PFSK-1 (cell line): ENCODE measurements around the gene ARHGAP8.

ENCODE experiments used
- FOXP2 ChIP-seq: optimal IDR thresholded peaks from 2 replicates; pipeline ENCODE3; 2011; ENCODE audit warnings: borderline replicate concordance, control low read depth, inconsistent platforms; ENCODE audit not compliant: insufficient read depth; ENCODE audit errors: extremely low read length, extremely low read depth
- POLR2AphosphoS5 ChIP-seq: IDR thresholded peaks from 2 replicates; pipeline ENCODE4 v1.6.1; 2012; ENCODE audit warnings: low read depth, mild to moderate bottlenecking, control low read depth, low read length, moderate library complexity
- SIN3A ChIP-seq: IDR thresholded peaks from 2 replicates; pipeline ENCODE4 v1.6.1; 2012; ENCODE audit warnings: mild to moderate bottlenecking, low read length, moderate library complexity, borderline replicate concordance; ENCODE audit not compliant: insufficient read depth
- TAF1 ChIP-seq: IDR thresholded peaks from 2 replicates; pipeline ENCODE4 v1.6.1; 2012; ENCODE audit warnings: low read length, control low read depth, borderline replicate concordance; ENCODE audit not compliant: insufficient read depth
- TF ChIP-seq, protein P1 (sequence below), 2 experiments: IDR thresholded peaks; 2 replicates each; pipeline versions ENCODE4 v1.6.1 to v1.8.0; 2011 to 2012; ENCODE audit warnings: low read depth in 2 of 2, low read length in 2 of 2, control low read depth in 1 of 2, inconsistent platforms in 1 of 2, mild to moderate bottlenecking in 1 of 2, moderate library complexity in 1 of 2; ENCODE audit not compliant: insufficient read depth in 1 of 2

Gene ARHGAP8

DNA sequence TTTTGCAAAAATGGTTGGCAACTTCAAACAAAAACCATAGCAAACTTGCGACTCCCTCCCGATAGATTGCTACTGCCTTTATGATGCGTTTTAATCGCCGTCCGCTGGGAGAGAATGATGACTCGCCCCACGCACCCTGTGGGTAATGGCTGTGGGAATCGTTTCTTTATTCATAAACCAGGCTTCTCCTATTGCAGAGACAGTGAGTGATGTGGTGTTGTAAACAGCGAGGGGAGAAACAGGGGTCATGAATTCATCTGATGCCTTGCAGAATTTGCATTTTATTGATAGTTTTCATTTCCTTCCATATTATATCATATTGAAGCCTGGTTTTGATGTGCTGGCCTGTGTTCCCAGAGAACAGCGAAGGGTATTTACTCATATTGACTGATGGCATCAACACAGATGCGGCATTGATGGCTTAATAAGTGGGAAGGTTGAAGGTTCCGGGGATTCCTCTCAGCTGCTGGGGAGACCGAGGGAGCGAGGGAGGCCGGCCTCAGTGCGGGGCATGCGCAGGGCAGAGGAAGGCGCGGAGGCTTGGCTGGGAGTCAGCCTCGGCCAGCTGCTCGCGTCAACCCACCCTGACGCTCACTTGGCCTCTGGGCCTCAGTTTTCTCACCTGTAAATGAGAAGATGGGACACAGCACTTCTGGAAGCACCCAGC lies 41.3 kb downstream of the ARHGAP8 start:
- TF ChIP-seq SIN3A (no peak), TAF1 (no peak), FOXP2 (no peak), POLR2AphosphoS5 (no peak)
- TF ChIP-seq, protein P1, sequence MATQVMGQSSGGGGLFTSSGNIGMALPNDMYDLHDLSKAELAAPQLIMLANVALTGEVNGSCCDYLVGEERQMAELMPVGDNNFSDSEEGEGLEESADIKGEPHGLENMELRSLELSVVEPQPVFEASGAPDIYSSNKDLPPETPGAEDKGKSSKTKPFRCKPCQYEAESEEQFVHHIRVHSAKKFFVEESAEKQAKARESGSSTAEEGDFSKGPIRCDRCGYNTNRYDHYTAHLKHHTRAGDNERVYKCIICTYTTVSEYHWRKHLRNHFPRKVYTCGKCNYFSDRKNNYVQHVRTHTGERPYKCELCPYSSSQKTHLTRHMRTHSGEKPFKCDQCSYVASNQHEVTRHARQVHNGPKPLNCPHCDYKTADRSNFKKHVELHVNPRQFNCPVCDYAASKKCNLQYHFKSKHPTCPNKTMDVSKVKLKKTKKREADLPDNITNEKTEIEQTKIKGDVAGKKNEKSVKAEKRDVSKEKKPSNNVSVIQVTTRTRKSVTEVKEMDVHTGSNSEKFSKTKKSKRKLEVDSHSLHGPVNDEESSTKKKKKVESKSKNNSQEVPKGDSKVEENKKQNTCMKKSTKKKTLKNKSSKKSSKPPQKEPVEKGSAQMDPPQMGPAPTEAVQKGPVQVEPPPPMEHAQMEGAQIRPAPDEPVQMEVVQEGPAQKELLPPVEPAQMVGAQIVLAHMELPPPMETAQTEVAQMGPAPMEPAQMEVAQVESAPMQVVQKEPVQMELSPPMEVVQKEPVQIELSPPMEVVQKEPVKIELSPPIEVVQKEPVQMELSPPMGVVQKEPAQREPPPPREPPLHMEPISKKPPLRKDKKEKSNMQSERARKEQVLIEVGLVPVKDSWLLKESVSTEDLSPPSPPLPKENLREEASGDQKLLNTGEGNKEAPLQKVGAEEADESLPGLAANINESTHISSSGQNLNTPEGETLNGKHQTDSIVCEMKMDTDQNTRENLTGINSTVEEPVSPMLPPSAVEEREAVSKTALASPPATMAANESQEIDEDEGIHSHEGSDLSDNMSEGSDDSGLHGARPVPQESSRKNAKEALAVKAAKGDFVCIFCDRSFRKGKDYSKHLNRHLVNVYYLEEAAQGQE (IDR thresholded peaks at IDR 0.05; ENCODE audit: insufficient read depth in 1 of 2, low read depth in 2 of 2, low read length in 2 of 2), result no peak

DNA sequence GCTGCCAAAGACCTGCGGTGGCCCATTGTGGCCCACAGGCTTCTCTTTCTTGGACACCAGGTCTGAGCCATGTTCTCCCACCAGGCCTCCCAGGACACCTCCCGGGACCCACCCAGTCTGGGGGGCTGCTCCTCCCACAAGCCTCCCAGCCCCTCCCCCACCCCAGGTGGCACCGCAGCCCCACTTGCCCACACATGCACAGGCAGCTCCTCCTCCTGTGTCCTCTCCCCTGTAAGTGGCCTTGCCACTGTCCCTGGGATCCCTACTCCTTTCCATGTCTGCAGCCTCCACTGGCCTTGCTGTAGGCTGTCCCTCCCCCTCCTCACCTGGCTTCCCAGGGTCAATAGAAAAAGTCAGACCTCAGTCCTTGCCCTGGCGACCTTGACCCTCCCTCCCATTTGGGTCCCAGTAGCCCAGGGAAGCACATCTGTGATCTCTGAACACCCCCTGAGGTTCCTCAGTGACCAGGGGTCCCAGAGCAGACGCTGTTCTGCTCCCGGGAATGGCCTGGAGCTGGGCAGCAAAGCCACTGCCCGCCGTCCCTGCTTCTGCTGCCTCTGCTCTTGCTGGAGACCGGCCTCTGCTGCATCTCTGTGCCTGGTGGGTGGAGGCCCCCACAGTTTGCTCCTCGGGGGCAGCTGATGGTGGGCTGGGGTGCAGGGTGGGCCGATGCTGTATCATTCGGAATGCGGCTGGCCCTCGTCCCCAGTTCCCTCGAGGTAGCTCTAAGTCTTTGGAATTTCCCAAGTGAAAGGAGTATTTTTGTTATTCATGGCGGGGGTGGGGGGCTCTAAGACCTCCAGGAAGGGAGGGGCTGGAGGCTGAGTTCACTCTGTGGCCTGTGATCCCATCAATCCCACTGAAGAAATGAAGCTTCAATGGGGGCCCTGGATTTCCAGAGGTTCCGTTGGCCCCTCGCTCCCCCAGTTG lies 43.6 kb downstream of the ARHGAP8 start:
- TF ChIP-seq SIN3A, result no peak

DNA sequence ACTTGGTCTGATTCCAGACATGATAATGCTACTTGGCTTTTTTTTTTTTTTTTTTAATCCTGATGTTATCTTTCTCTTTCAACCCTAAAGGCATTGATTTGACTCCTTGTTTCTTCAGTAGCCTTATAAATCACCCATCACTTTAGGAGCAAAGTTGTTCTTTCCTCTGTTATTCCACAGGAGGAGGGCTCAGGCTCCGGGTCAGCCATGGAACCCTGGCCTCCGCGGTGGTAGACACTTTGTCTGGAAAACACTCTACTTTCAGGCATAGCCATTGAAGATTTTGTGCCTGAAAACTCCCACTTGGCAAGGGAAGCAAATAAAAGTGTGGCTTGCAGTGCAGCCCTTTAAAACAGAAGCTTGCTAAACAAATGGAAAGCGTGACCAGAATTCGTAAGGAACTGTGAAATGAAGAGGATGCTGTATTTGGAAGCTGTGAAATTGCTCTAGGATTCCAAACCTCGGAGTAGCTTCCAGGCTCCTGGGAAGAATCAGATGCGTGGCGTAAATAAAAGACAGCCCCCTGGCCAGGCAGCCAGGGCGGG lies 44.9 kb downstream of the ARHGAP8 start:
- no peak for TF ChIP-seq TAF1
- TF ChIP-seq, protein P1 (IDR thresholded peaks at IDR 0.05; ENCODE audit: insufficient read depth in 1 of 2, low read depth in 2 of 2, low read length in 2 of 2), result no peak
- TF ChIP-seq SIN3A, result no peak
- no peak for TF ChIP-seq POLR2AphosphoS5
- no peak for TF ChIP-seq FOXP2

DNA sequence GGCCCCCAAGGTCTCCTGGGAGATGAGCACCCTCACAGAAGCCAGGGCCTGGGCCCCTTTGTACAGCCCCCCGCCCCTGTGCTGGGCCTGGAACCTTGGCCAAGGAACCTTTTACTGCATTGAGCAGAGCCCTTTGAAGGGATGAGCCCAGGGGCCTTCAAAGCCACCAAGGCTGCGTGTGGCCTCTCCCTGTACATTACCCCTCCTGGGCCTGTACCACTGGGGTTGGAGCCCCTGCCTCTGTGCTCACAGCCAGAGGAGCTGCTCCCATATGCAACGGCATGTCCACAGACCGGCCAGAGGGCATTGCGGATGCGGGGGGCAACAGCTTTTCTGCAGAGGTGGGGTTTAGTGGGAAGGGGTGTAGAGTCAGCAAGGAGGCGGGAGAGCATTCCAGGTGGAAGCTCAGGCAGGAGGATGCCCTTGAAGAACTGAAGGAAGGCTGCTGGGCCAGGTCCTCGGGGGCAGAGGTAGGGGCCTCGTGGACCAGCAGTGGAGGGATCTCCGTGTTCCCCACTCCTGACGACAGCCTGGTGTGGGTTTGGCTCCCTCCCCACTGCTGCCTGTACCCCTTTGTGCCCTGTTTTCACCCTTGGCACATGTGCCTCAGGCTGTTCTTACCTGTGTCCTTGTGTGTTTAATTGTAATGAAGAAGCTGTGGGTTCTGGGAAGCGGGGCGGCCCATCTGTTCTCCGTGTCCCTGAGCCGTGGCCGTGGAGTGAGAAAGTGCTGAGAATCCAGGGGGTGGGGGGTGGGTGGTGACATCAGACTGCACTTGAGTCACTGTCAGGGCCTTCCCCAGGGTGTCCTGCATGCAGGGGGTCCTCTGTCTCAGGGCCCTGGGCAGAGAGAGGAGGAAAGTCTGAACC lies 46.9 kb downstream of the ARHGAP8 start:
- TF ChIP-seq FOXP2 (no peak), SIN3A (no peak), POLR2AphosphoS5 (no peak), TAF1 (no peak)
- TF ChIP-seq, protein P1 (IDR thresholded peaks at IDR 0.05; ENCODE audit: insufficient read depth in 1 of 2, low read depth in 2 of 2, low read length in 2 of 2), result no peak

DNA sequence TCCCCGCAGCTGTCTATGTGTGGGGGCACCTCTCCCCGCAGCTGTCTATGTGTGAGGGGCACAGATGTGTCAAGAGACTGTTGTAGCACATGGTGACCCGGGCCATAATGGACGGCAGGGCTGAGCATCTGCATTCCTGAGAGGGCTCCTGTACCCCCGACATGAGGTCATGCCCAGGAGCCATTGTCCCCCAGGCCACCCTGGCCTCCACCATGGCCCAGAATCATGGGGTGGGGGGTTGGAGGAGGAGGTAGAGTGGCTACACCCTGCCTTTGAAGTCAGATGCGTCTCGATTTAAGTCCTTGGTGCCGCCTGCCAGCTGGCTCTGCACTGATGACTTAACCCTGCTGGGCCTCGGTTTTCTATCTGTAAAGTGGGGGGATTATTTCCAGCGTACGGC lies 49.1 kb downstream of the ARHGAP8 start:
- TF ChIP-seq POLR2AphosphoS5, result no peak
